Peyer's patch (tissue), 4 donors: Measurements from ENCODE around the gene GLIS2. TPM values are rescaled to one million over a fixed set of nuclear protein-coding genes. Genes with fewer than 3 reads are reported as not detected.
A peak's percentile ranks its signal among the peaks of the same experiment; 100 is the strongest.

Experiments
- DNase-seq, 3 donors: peaks; one replicate each; pipeline ENCODE4 v3.0.0-alpha.2; 2017 to 2019
- H3K27ac ChIP-seq, 4 donors: fragments of 200-600 bp; sonication (generic); one replicate each; pipeline ENCODE4 v1.5.1; 2016 to 2019
- H3K27me3 ChIP-seq, 2 donors: fragments of 200-600 bp; sonication (generic); one replicate each; pipeline ENCODE4 v1.5.1; 2019
- H3K36me3 ChIP-seq, 3 donors: fragments of 200-600 bp; sonication (generic); one replicate each; pipeline ENCODE4 v1.5.1; 2016 to 2019
- H3K4me1 ChIP-seq, 4 donors: fragments of 200-600 bp; sonication (generic); one replicate each; pipeline ENCODE4 v1.5.1; 2016 to 2019
- H3K4me3 ChIP-seq, 4 donors: fragments of 200-600 bp; sonication (generic); 1 replicate in 3 of 4; 2 replicates in 1 of 4; pipeline ENCODE4 v1.5.1; 2016 to 2019; ENCODE audit warnings: mild to moderate bottlenecking in 1 of 4
- H3K9me3 ChIP-seq, 4 donors: fragments of 200-600 bp; sonication (generic); one replicate each; pipeline ENCODE4 v1.5.1; 2016 to 2019; ENCODE audit warnings: mild to moderate bottlenecking in 1 of 4
- POLR2A ChIP-seq, 2 donors: fragments of 450-650 bp; IDR thresholded peaks; one replicate each; pipeline ENCODE4 v1.5.1; 2017; ENCODE audit warnings: antibody characterized with exemption in 2 of 2, mild to moderate bottlenecking in 2 of 2, moderate library complexity in 2 of 2
- total RNA-seq, 4 donors: library from RNA; depleted of rRNA; stranded (reverse); fragments of >200 nt; gene quantifications; one replicate each; pipeline ENCODE4 v1.1.0, GENCODE V29; 2016
- TF ChIP-seq, protein P1 (sequence below), 6 experiments: fragments of 450-650 bp in 4 of 6; fragments of 200-600 bp in 2 of 6; sonication (generic) in 1 of 6; IDR thresholded peaks; one replicate each; pipeline ENCODE4 v1.5.1; 2017 to 2019; ENCODE audit warnings: antibody characterized with exemption in 6 of 6, mild to moderate bottlenecking in 3 of 6, moderate library complexity in 1 of 6

The GLIS2 gene
- total RNA-seq, 4 donors from 2014 or later, result 0.35 to 3.3 (median 1.7) TPM

DNA sequence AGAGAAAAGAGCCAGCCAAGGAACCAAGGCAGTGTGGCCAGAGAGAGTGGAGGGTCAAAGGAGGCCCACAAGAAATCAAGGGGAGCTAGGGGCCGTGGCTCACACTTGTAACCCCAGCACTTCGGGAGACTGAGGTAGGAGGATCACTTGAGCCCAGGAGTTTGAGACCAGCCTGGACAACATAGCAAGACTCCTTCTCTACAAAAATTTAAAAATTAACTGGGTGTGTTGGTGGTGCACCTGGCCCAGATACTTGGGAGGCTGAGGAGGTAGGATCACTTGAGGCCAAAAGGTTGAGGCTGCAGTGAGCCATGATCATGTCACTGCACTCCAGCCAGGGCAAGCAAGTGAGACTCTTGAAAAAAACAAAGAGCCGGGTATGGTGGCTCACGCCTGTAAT lies 24.2 kb upstream of the GLIS2 start:
- H3K36me3 ChIP-seq, result no peaks in the 10 kb centered on the region
- H3K27me3 ChIP-seq, result no peaks in the 10 kb centered on the region
- H3K27ac ChIP-seq, result peak overlapping the region in 1 of 4 donors; percentile 58
- peaks cover 0 to 20% (median 3%) of the 10 kb centered on the region in 4 donors for H3K4me1 ChIP-seq
- TF ChIP-seq, protein P1, sequence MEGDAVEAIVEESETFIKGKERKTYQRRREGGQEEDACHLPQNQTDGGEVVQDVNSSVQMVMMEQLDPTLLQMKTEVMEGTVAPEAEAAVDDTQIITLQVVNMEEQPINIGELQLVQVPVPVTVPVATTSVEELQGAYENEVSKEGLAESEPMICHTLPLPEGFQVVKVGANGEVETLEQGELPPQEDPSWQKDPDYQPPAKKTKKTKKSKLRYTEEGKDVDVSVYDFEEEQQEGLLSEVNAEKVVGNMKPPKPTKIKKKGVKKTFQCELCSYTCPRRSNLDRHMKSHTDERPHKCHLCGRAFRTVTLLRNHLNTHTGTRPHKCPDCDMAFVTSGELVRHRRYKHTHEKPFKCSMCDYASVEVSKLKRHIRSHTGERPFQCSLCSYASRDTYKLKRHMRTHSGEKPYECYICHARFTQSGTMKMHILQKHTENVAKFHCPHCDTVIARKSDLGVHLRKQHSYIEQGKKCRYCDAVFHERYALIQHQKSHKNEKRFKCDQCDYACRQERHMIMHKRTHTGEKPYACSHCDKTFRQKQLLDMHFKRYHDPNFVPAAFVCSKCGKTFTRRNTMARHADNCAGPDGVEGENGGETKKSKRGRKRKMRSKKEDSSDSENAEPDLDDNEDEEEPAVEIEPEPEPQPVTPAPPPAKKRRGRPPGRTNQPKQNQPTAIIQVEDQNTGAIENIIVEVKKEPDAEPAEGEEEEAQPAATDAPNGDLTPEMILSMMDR (IDR thresholded peaks at IDR 0.05), result no peak
- no peak overlapping the region for H3K4me3 ChIP-seq
- DNase-seq, result no peak
- H3K9me3 ChIP-seq, result no peaks in the 10 kb centered on the region

DNA sequence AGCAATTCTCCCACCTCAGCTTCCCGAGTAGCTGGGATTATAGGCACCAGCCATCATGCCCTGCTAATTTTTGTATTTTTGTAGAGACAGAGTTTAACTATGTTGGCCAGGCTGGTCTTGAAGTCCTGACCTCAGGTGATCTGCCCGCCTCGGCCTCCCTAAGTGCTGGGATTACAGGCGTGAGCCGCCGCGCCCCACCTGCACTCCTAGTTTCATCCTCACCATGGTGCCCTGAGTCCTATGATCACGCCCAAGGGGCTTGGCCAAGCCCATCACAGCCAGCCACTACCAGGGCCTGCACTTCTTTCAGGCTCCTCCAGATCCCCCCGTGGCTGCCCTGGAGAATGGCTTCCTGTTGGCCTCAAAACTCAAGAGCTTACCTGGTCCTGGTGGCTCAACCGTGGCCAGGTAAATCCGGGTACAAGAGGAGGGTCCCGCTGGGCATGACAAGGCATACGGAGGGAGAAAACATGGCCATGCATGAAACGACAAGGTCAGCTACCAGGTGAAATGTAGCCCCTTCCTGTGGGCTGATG lies 22.6 kb upstream of the GLIS2 start:
- Histone ChIP-seq H3K4me1 (peaks cover 0 to 17% (median 2%) of the 10 kb centered on the region in 4 donors), H3K4me3 (no peak overlapping the region), H3K27me3 (no peaks in the 10 kb centered on the region), H3K36me3 (no peaks in the 10 kb centered on the region), H3K9me3 (no peaks in the 10 kb centered on the region), H3K27ac (peak overlapping the region in 2 of 4 donors; percentile 10 to 12)
- no peak for TF ChIP-seq POLR2A (IDR thresholded peaks at IDR 0.05)
- TF ChIP-seq, protein P1 (IDR thresholded peaks at IDR 0.05), result no peak
- DNase-seq, result no peak

DNA sequence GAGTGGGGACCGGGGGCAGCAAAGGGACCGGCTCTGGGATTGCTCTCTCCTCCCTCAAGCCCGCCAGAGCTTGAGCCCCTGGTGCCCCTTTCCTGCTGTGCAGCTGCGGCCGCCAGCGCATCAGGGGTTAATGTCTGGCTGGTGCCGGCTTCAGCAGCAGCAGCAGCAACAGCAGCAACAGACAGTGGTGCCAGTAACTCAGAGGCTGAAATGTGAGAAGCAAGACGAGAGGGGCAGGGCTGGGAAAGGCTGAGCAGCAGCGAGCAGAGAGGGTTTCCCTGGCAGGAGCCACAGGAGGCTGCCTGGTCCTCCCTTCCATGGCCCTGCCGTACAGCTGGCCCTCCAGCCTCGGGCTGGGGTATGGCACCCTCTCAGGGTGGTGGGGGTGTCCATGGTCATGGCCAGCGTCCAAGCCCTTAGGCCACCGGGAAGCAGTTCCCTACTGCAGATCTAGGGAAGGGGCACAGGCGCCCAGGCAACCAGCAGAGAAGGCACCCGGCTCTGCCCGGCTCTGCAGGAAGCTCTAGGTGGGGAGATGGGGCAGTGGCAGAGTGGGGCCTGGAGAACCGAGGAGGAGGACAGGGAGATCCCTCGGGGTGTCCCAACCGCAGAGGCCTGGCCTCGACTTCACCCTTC lies 21.9 kb upstream of the GLIS2 start:
- Histone ChIP-seq H3K27me3 (no peaks in the 10 kb centered on the region), H3K4me3 (no peak overlapping the region), H3K4me1 (peaks cover 0 to 17% (median 0%) of the 10 kb centered on the region in 4 donors), H3K36me3 (no peaks in the 10 kb centered on the region), H3K27ac (peak overlapping the region in 2 of 4 donors; percentile 10 to 12), H3K9me3 (no peaks in the 10 kb centered on the region)
- DNase-seq, result no peak
- TF ChIP-seq, protein P1 (IDR thresholded peaks at IDR 0.05), result no peak
- TF ChIP-seq POLR2A (IDR thresholded peaks at IDR 0.05), result no peak

DNA sequence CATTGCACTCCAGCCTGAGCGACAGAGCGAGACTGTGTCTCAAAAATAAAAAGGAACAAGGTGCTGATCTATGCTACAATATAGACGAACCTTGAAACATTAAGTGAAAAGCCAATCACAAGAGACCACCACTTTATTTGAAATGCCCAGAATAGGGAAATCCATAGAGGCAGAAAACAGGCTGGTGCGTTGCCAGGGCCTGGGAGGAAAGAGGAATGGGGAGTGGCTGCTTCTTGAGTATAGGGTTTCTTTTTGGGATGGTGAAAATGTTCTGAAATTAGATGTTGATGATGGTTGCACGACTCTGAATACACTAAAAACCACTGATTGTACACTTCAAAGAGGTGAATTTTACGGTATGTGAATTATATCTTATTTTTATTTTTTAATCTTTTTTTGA lies 20.3 kb upstream of the GLIS2 start:
- Histone ChIP-seq H3K4me3 (no peak overlapping the region), H3K27me3 (no peaks in the 10 kb centered on the region), H3K9me3 (no peaks in the 10 kb centered on the region), H3K27ac (no peak overlapping the region), H3K36me3 (no peaks in the 10 kb centered on the region), H3K4me1 (peaks cover 0 to 26% (median 0%) of the 10 kb centered on the region in 4 donors)
- no peak for DNase-seq
- TF ChIP-seq POLR2A (IDR thresholded peaks at IDR 0.05), result no peak
- TF ChIP-seq, protein P1 (IDR thresholded peaks at IDR 0.05), result no peak

DNA sequence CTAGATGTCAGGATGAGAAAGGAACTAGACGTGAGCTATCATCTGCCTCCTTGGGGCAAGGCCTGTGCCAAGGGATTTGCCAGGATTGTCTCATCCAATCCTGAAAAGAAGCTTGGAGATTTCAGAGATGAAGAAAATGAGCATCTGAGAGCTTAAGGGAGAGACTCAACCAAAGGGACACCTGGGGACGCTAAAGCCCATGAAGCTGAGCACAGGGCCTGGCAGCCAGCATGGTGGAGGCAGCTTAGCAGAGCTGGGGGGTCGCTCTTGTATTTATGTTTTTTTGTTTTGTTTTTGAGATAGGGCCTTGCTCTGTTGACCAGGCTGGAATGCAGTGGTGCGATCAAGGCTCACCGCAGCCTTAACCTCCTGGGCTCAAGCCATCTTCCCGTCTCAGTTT lies 18.4 kb upstream of the GLIS2 start:
- no peaks in the 10 kb centered on the region for H3K27me3 ChIP-seq
- no peak overlapping the region for H3K4me3 ChIP-seq
- no peak overlapping the region for H3K27ac ChIP-seq
- no peaks in the 10 kb centered on the region for H3K9me3 ChIP-seq
- H3K4me1 ChIP-seq, result peaks cover 0 to 26% (median 0%) of the 10 kb centered on the region in 4 donors
- no peaks in the 10 kb centered on the region for H3K36me3 ChIP-seq
- DNase-seq, result no peak
- TF ChIP-seq, protein P1 (IDR thresholded peaks at IDR 0.05), result no peak
- no peak for TF ChIP-seq POLR2A (IDR thresholded peaks at IDR 0.05)
